ENCODE data around the gene HLA-F.

HLA-F gene

GRCh38 chr6:29731281-29731680 lies 8.0 kb downstream of the HLA-F start:
- peaks cover 49% of the 10 kb centered on the region for H3K4me1 Mint-ChIP-seq (ENCODE audit: low read depth)
- no peaks in the 10 kb centered on the region for H3K27me3 Mint-ChIP-seq
- no peak overlapping the region for H3K4me3 Mint-ChIP-seq
- H3K9me3 Mint-ChIP-seq, result no peaks in the 10 kb centered on the region
- no peak overlapping the region for H3K27ac Mint-ChIP-seq
- H3K36me3 Mint-ChIP-seq (ENCODE audit: low read depth), result peaks cover 26% of the 10 kb centered on the region

- Mint-ChIP-seq H3K9me3 (no peaks in the 10 kb centered on the region), H3K36me3 (ENCODE audit: low read depth) (peaks cover 8% of the 10 kb centered on the region), H3K27ac (no peak overlapping the region), H3K4me1 (ENCODE audit: low read depth) (peaks cover 31% of the 10 kb centered on the region), H3K27me3 (no peaks in the 10 kb centered on the region), H3K4me3 (no peak overlapping the region)
These were observed 9.8 kb downstream of the HLA-F start for GRCh38 chr6:29733057-29733456.

DNA sequence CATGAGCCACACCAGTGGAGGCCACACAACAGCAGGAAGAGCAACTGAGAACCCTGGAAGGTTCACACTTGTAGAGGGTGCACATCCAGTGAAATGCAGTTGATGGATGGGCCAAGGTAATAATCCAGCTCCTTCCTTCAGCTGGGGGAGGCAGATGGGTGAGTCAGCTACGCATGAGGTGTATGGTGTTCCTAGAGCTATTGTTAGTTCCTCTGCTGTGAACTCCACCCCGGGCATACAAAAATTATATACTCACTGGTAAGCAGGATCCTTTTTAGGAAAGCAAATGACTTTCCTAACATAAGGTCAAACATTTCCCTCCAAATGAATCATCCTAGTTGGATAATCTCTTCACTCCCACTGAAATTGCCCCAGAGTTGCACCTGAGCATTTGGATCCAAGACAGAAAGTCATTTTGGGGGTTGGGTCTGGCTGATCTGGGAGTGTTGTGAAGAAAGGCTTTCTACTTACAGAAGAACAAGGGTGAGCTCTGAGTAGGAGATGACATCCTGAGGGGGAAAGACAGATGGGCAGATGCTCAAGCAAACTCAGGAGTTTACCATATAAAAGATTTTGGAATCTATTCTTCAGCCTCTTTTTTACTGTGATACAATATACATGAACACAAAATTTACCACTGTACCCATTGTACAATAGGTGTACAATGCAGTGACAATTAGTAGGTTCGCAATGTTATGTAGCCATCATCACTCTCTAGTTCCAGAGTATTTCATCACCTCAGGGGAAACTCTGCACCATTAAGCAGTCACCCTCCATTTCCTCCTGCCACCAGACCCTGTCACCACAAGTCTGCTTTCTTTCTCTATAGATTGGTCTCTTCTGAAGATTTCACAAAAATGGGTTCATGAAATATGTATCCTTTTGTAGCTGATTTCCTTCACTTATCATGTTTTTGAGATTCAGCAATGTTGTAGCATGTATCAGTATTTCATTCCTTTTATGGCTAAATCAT lies 11.1 kb downstream of the HLA-F start:
- no peaks in the 10 kb centered on the region for H3K27me3 Mint-ChIP-seq
- H3K9me3 Mint-ChIP-seq, result no peaks in the 10 kb centered on the region
- H3K27ac Mint-ChIP-seq, result no peak overlapping the region
- H3K4me3 Mint-ChIP-seq, result no peak overlapping the region
- no peaks in the 10 kb centered on the region for H3K36me3 Mint-ChIP-seq (ENCODE audit: low read depth)
- peaks cover 22% of the 10 kb centered on the region for H3K4me1 Mint-ChIP-seq (ENCODE audit: low read depth)

- Mint-ChIP-seq H3K4me3 (no peak overlapping the region), H3K36me3 (ENCODE audit: low read depth) (no peaks in the 10 kb centered on the region), H3K4me1 (ENCODE audit: low read depth) (peaks cover 12% of the 10 kb centered on the region), H3K27ac (no peak overlapping the region), H3K27me3 (no peaks in the 10 kb centered on the region), H3K9me3 (no peaks in the 10 kb centered on the region)
These were observed 13.3 kb downstream of the HLA-F start for GRCh38 chr6:29736563-29736962.

DNA sequence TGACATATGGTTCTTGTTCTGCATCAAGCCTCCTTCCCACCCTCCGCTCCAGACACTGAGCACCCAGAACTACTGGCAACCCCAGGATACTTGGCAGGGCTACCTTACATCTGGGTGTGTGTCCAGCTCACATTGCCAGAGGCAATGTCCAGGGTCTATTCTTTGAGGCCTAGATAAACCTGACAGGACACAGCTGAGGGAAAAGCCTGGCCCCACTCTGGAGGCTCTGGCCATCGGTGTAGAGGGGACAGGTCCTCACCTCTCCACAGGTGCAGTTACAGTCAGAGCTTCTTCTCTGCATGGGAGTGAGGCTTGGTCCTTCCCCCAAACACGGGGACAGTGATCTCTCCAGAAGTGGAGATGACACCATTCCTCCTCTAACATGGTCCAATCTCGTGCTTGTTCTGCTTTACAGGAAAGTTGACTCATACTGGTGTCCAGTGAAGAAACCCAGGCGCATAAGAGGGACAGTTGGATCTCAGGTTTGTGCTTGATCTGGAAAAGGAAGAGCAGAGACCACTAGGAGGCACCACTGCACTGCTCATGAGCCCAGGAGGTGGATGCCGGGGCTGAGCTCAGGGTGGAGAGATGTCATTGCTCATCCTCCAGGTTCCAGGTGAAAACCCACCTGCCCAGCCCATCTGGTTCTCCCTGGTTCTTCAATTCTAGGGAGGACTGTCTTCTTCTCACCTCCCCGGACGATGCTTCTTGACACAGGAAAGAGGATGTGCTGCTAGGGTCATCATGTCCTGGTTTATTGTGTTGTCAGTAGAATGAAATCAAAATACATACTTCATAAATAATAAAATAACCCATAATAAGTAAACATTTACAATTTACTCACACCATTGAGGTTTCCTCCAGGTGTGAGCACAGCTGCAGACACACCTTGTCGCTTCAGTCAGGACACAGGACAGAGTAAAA lies 14.7 kb downstream of the HLA-F start:
- H3K4me1 Mint-ChIP-seq (ENCODE audit: low read depth), result peaks cover 12% of the 10 kb centered on the region
- H3K27ac Mint-ChIP-seq, result no peak overlapping the region
- H3K4me3 Mint-ChIP-seq, result no peak overlapping the region
- no peaks in the 10 kb centered on the region for H3K36me3 Mint-ChIP-seq (ENCODE audit: low read depth)
- H3K27me3 Mint-ChIP-seq, result no peaks in the 10 kb centered on the region
- no peaks in the 10 kb centered on the region for H3K9me3 Mint-ChIP-seq

GRCh38 chr6:29739136-29739881 lies 16.1 kb downstream of the HLA-F start:
- no peaks in the 10 kb centered on the region for H3K9me3 Mint-ChIP-seq
- no peak overlapping the region for H3K27ac Mint-ChIP-seq
- no peaks in the 10 kb centered on the region for H3K27me3 Mint-ChIP-seq
- no peaks in the 10 kb centered on the region for H3K36me3 Mint-ChIP-seq (ENCODE audit: low read depth)
- H3K4me1 Mint-ChIP-seq (ENCODE audit: low read depth), result peaks cover 6% of the 10 kb centered on the region
- H3K4me3 Mint-ChIP-seq, result no peak overlapping the region

DNA sequence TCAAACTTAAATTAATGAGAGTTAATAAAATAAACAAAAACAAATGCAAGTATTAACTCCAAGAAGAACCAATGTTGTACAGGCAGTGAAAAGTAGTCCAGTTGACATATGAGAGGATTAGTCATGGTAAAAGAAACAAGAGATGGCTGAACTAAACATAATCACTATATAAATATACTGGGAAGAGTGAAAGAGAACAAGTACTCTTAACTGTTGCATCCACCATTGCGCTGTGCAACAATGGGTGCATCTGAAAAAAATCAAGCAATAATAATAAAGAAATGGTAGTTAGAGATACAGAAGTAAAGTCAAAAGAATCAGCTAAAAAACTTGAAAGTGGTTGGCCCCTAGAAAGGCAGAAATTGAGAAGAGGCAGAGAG lies 16.6 kb downstream of the HLA-F start:
- Mint-ChIP-seq H3K4me1 (ENCODE audit: low read depth) (peaks cover under 1% of the 10 kb centered on the region), H3K9me3 (no peaks in the 10 kb centered on the region), H3K27me3 (no peaks in the 10 kb centered on the region), H3K4me3 (no peak overlapping the region), H3K27ac (no peak overlapping the region), H3K36me3 (ENCODE audit: low read depth) (no peaks in the 10 kb centered on the region)

DNA sequence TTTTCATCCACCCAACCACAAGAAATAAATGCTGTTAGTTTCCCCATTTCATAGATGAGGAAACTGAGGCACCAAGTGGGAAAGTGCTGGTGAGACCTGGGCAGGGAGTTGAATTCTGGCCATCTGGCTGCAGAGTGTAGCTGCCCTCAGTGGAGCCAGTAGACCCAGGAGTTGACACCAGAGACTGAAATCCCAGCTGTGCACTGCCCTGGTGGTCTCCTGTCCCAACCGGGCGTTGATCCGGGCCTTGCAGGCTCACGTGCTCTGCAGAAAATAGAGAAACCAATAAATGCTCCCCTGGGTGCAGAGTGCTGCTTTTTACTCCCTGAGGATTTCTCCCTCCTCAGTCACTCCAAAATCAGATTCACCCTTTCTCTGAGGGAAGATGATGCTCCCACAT lies 18.4 kb downstream of the HLA-F start:
- no peaks in the 10 kb centered on the region for H3K36me3 Mint-ChIP-seq (ENCODE audit: low read depth)
- H3K9me3 Mint-ChIP-seq, result no peaks in the 10 kb centered on the region
- H3K27me3 Mint-ChIP-seq, result no peaks in the 10 kb centered on the region
- no peak overlapping the region for H3K4me3 Mint-ChIP-seq
- H3K27ac Mint-ChIP-seq, result no peak overlapping the region
- peaks cover 5% of the 10 kb centered on the region for H3K4me1 Mint-ChIP-seq (ENCODE audit: low read depth)

- H3K27ac Mint-ChIP-seq, result no peak overlapping the region
- H3K4me3 Mint-ChIP-seq, result no peak overlapping the region
- H3K4me1 Mint-ChIP-seq (ENCODE audit: low read depth), result peaks cover 10% of the 10 kb centered on the region
- no peaks in the 10 kb centered on the region for H3K27me3 Mint-ChIP-seq
- no peaks in the 10 kb centered on the region for H3K9me3 Mint-ChIP-seq
- no peaks in the 10 kb centered on the region for H3K36me3 Mint-ChIP-seq (ENCODE audit: low read depth)
These were observed 18.9 kb downstream of the HLA-F start for GRCh38 chr6:29742127-29742526.

GRCh38 chr6:29743025-29743424 lies 19.8 kb downstream of the HLA-F start:
- no peaks in the 10 kb centered on the region for H3K27me3 Mint-ChIP-seq
- H3K4me3 Mint-ChIP-seq, result no peak overlapping the region
- H3K27ac Mint-ChIP-seq, result no peak overlapping the region
- no peaks in the 10 kb centered on the region for H3K36me3 Mint-ChIP-seq (ENCODE audit: low read depth)
- H3K9me3 Mint-ChIP-seq, result no peaks in the 10 kb centered on the region
- peaks cover 18% of the 10 kb centered on the region for H3K4me1 Mint-ChIP-seq (ENCODE audit: low read depth)

DNA sequence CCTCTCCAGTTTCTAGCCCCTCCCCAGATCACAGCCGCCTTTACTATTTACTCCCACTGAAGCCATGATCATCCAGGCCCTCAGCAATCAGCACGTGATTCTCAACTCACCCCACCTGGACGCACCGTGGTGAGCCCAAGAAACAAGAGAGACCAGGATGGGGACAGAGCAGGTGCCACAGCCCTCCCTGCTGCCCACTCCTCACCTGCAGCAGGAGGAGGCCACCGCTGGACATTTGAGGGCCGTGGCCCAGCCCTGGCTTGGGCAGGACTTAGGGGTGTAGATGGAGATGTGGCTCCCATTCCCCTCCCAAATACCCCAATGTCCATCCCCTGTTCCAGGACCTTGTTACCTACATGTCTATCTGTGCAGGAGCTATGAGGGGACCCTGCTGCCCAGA lies 20.3 kb downstream of the HLA-F start:
- H3K9me3 Mint-ChIP-seq, result no peaks in the 10 kb centered on the region
- no peaks in the 10 kb centered on the region for H3K36me3 Mint-ChIP-seq (ENCODE audit: low read depth)
- H3K27ac Mint-ChIP-seq, result no peak overlapping the region
- no peaks in the 10 kb centered on the region for H3K27me3 Mint-ChIP-seq
- no peak overlapping the region for H3K4me3 Mint-ChIP-seq
- H3K4me1 Mint-ChIP-seq (ENCODE audit: low read depth), result peaks cover 23% of the 10 kb centered on the region

DNA sequence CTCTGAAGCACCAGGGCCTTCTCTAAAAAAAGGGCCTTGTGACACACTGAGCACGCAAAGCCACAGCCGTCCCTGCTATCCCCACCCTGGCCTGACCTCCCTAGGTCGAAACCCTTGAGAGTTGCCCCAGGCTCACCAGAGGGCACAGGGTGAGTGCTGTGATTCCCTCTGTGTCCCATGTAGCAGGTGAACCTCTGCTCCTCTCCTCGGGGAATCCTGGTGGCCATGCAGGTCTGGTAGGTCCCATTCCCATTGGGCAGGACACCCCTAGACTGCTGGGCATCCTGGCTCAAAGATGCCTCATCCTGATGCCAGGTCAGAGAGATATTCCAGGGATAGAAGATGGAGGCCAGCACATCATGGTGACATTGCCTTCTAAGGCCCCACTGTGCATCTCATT lies 20.9 kb downstream of the HLA-F start:
- Mint-ChIP-seq H3K9me3 (no peaks in the 10 kb centered on the region), H3K4me1 (ENCODE audit: low read depth) (peaks cover 24% of the 10 kb centered on the region), H3K27me3 (no peaks in the 10 kb centered on the region), H3K27ac (no peak overlapping the region), H3K4me3 (no peak overlapping the region), H3K36me3 (ENCODE audit: low read depth) (no peaks in the 10 kb centered on the region)

DNA sequence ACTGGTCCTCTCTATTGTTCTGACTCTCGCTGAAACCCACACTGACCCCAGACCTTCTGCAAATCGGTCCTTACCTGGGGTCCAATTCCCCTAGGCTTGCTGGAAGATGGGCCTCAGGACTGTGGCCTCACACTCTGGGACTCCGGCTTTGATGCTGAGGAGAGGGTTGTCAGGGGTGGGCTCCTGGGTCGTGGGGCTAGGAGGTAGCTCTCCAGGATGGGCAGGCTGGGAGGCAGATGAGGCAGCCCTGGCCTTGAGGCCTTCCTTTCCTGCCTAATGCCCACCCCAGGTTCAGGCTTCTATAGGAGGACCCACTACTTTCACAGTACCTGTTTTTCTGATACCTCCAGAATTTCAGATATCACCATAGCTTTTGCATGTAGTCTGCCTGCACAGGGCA lies 21.4 kb downstream of the HLA-F start:
- no peak overlapping the region for H3K4me3 Mint-ChIP-seq
- H3K4me1 Mint-ChIP-seq (ENCODE audit: low read depth), result peaks cover 29% of the 10 kb centered on the region
- no peaks in the 10 kb centered on the region for H3K36me3 Mint-ChIP-seq (ENCODE audit: low read depth)
- H3K27ac Mint-ChIP-seq, result no peak overlapping the region
- H3K27me3 Mint-ChIP-seq, result no peaks in the 10 kb centered on the region
- H3K9me3 Mint-ChIP-seq, result no peaks in the 10 kb centered on the region

GRCh38 chr6:29745386-29745785 lies 22.2 kb downstream of the HLA-F start:
- no peaks in the 10 kb centered on the region for H3K9me3 Mint-ChIP-seq
- no peak overlapping the region for H3K27ac Mint-ChIP-seq
- H3K36me3 Mint-ChIP-seq (ENCODE audit: low read depth), result no peaks in the 10 kb centered on the region
- no peaks in the 10 kb centered on the region for H3K27me3 Mint-ChIP-seq
- H3K4me3 Mint-ChIP-seq, result no peak overlapping the region
- H3K4me1 Mint-ChIP-seq (ENCODE audit: low read depth), result peaks cover 33% of the 10 kb centered on the region

All from stimulated activated naive CD8-positive, alpha-beta T cell treated with anti-CD3 and anti-CD28 coated beads, Interleukin-15, Interleukin-2, amounts not matched to agents 100 ng/mL and 50 ng/mL, for 24 hours (primary cell).